HG03045 (cell line): ENCODE results near the gene PLD4.

Source experiments
- ATAC-seq: cut with Tn5 transposase; IDR thresholded peaks from one replicate; pipeline ENCODE4 v1.9.1; 2021; ENCODE audit warnings: mild to moderate bottlenecking, moderate library complexity; ENCODE audit not compliant: unreplicated experiment

PLD4 gene

DNA sequence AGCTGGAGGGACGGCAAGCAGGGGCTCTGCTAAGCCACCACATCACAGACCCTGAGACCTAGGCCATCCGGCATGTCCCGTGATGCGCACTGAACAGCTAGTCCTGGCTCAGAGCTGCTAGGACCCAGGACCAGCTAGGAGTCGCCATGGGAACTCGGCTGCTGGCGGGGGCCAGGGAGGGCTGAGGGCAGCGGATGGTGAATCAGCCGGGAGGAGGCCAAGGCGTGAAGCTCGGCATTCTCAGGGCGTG, 48.4 kb downstream of the PLD4 start:
- no peak for ATAC-seq

DNA sequence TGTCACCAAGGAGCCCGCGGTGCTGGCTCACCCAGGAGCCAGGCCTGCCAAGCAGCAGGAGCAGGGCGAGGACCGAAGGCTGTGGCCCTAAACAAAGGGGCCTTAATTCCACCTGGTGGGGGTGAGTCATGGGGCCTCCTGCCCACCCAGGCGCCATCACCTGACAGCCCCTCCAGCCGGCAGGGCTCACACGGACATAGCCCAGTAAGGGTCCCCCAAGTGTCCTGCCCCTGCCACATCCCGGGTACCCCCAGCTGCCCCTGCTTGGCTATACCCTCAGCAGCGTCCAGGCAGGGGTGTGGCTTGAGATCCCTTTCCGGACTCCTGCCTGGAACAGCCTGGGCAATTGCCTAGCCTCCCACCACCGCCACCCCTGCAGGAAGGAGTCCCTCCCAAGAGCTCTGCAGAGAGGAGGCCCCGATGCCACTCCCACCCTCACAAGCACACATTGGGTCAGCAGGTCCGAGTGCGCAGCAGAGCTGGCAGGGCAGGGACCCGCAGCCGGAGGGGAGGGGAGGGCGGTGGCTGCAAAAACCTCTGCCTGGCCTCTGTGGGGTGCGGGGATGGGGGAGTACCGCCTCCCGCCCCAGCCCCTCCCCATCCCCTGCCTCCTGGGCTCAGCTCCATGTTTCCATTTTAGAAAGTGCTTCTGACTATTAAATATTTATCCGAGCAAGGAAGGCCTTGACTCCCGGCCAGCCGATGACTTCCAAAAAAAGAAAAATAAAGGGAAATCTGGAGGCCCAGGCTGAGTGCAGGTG, 48.9 kb downstream of the PLD4 start:
- no peak for ATAC-seq

DNA sequence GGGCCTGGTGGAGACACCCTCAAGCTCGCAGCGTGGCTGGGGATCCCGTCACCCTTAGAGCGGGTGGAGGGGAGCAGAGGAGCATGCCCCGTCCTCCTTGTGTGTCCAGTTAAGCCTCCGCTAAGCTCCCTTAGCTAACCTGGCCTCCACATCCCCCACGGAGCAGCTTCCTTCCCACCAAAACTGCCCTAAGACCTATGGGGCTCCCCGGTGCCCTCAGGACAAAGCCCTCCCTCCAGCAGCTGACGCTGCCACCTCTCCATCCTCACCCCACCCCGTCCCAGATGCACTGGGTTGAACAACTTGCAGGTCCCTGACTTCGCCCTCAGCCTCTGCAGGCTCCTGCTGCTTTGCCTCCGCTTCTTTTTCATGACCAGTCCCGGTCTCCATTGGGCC, 49.5 kb downstream of the PLD4 start:
- ATAC-seq, result no peak

DNA sequence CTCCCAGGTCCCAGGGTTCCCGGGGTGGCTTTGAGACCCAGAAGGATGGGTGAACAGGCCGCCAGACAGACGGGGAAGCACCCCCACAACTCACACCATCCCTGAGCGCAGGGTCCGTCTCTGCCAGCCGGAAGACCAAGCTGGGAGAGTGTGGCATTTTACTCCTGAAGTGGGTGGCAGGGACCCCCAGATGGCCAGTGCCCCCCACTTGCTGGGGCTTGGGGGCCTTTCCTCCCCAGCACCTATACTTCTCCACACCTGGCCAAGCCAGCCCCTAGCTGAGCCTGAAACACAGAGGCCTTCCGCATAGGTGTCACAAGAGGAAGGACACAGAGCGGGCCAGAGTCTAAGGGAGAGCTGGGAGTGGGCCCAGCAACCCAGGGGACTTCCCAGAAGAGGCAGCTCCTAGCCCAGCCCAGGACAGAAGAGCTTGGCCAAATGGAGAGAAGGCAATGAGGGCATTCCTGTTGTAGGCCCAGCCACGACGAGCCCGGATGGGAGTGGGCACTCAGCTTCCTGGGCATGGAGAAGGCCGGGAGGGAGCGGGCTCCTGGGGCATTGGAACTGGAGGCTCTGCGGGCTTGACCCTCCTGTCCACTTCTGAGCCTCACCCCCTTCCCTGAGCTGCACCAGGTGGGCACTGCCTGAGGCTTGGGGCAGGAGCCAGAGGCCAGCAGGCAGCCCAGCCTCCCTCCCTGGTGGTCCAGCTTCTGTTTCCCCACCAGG, 50.1 kb downstream of the PLD4 start:
- no peak for ATAC-seq

DNA sequence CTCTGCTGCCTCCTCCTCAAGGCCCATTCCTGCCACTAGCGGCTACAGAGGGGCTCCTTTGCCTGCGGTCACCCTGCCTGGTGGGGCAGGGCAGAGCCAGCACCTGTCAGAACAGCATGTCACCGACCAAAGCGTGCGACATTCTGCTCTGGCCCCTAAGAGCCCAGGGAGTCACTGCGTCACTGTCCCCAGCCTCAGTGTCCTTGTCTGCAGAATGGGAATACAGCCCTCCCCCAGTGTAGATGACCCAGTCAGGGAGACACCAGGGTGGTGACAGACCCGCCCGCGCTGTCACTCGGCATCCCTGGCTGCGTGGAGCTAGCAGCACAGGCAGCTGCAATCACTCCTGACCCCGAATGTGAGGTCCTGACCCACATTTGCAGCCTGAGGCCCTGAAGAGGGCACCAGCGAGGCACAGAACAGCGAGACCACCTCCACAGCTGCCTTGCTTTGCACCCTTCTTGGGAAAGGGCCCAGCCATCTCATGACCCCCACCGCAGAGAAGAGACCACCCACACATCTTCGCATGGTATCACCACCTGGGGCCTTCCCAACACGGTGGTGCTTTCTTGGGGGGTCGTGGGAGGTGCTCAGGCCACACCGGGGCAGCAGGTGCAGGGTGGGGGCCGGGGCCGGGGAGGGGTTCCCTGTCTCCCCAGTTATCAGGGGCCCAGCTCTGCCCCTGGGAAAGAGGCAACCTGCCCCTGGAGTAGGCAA, 51.0 kb downstream of the PLD4 start:
- ATAC-seq, result no peak

DNA sequence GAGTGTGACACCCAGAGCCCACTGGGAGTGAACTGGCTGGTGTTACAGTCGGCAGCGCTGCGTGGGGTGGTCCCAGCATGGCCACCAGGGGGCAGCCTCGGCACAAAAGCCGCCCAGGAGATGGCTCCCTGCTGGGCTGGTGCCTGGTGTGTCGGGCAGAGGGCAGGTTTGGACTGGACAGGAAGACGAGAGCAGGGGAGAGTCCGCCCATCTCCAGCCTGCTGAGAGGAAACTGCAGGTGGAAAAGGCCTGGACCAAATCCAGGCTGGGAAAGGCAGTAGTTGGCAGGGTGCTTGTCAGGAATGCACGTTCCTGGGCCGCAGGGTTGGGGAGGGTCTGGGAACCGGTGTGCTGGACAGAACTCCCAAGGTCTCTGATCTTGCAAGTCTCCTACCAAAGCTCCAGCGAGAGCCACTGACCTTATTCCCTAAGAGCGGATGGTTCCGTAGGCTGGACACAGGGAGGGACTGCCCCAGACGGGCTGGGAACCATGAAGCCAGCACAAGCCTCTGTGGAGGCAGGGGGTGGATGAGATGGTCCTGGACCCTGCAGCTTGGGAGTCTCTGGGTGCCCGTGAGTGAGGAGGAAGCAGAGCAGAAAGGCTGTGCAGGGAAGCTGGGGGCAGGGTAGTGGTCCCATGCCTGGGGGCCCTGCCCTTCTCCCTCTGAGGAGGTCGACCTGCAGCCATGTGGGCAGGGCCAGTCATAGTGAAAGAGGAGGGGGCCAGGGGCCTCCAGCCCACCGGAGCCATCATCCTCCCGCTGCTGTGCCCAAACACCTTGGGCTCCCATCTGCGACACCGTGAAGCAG, 51.7 kb downstream of the PLD4 start:
- no peak for ATAC-seq

DNA sequence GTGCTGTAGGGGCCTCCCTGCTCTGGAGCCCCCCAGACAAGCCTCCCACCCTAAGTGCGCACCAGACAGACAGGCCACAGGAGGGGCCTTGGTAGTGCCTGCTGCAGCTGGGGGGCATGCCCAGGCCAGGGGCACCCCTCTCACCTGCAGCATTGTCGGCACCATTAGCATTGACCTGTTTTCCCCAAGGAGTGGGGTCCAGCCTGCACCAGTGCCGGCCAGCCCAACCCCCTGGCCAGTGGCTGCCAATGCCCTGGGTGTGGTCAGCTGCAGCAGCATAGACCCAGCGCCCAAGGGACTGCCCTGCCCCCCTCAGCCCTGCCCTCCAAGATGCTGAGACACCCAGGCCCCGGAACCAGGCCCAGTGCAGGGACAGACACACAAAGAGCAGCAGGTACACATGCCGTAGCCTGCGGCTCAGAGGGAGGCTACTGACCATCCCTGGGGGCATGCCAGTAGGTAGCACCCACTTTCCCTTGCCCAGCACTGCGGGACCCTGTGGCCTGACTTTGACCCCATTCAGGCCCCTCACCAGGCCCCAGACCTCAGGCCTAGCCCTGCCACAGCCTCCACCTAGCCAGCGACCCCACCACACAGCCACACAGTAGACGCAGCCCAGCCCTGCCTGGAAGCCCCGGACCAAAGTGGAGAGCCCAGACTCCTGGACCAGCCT, 52.5 kb downstream of the PLD4 start:
- ATAC-seq, result no peak

DNA sequence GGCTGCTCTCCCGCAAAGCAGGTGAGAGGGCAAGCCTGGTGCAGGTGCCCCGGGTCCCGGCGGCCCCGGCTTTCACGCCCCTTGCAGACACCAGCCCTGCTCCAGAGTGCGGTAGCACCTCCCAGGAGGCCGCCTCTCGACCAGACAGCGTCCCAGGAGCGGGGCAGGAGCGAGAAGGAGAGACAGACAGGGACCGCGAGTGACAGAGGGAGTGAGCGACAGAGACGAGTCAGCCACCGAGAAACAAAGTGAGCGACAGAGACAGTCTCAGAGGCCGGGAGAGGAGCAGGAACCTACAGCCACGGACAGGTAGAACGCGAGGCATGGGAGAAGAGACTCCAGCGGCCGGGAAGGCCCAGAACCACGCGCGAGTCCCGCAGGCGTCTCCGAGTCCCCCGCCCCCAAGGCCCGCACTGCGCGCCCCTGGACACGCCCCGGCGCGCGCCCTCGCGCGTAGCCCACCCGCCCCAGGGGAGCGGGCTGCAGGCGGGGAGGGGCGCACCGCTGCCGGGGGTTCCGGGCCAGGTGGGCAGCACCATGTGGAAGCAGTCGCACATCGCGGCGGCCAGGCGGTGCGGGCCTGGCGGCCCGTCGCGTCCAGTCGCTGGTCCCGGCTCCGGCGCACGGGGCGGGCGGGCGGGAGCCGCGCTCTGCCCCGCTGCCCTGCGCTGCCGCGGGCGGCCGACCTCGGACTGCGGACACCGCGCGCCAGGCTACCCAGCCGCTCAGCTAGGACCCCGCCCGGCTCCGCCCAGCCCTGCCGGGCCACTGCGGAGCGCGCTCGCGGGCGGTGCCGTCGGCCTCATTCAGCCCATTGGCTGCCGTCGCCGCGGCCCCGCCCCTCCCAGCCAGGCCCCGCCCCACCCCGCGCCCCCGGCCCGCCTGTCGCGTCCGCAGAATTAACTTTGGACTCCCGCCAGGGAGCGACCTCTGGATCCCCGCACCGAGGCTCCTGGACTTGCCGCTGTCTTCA, 53.3 kb downstream of the PLD4 start, which contains the start of gene AHNAK2:
AHNAK2 (minus strand) TSS at position 694 of the 973 bp plus-strand sequence; CDS start at position 557, 137 bp downstream.
- no peak for ATAC-seq

DNA sequence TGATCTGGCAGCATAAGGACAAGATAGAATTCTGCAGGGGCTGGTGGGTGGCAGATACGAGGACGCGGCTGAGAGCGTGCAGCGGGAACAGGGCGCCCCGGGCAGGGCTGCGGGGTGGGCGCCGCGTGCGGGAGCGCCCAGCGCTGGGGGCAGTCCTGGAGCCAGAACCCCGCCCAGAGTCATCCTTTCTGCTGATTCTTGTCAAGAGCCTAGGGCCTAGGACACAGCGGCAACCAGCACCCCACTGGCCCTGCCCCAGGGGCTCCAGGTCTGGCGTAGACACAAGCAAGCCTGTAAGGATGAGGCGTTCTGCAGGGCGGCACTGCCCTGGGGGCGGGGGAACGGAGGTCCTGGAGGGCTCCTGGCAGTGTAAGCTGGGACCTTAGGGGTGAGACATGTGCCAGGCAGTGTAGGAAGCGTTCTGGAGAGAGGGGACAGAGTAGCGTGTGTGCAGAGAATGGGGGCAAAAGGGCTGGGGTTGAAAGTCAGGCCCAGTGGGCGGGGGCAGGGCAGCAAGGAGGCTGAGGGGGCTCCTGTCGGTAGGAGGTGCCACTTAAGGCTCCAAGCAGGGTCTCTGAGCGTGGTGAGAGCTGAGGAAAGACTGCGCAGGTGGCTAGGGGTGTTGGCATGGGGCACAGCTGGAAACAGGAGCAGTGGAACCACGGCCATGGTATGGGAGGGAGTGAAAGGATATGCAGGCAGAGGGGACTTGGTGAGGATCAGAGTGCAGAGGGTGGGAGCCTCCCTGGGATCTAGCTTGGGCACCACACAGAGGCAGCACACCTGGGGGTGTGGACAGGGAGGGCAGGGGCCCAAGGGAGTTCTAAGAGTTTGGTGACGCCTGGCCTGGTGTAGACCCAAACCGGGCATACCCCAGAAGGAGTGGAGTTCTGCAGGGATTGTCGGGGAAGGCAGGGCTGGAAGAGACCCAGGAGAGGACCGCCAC, 54.3 kb downstream of the PLD4 start:
- ATAC-seq, result no peak

DNA sequence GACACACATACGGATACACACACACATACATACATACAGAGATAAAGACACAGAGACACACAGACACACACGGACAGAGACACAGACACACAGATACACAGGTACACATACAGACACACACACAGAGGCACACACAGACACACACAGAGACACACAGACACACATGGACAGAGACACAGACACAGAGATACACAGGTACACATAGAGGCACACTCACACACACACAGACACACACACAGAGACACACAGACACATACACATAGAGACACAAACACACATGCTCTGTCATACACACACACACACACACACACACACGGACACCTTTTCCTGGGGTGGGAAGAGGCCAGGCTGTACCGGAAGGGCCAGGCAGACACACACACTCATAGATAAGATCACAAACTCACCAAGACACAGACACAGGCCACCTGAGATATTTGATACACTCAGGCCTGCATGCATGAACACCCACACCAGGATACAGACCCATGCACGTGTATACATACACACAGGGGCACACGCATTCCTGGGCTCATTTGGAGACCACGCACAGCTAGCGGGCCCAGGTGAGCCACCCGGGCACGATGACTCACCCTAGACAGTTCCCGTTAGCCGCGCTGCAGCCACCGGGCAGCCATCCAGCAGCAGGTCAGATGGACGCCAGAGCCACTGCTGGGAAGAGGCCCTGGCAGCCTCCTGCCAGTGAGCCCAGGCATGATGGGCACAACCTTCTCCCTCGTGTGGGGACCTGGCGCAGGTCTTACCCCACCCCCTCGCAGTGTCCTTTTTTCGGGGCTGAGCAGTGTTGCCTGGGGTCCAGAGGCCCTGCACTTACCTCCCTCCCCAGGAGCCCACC, 55.3 kb downstream of the PLD4 start:
- no peak for ATAC-seq

DNA sequence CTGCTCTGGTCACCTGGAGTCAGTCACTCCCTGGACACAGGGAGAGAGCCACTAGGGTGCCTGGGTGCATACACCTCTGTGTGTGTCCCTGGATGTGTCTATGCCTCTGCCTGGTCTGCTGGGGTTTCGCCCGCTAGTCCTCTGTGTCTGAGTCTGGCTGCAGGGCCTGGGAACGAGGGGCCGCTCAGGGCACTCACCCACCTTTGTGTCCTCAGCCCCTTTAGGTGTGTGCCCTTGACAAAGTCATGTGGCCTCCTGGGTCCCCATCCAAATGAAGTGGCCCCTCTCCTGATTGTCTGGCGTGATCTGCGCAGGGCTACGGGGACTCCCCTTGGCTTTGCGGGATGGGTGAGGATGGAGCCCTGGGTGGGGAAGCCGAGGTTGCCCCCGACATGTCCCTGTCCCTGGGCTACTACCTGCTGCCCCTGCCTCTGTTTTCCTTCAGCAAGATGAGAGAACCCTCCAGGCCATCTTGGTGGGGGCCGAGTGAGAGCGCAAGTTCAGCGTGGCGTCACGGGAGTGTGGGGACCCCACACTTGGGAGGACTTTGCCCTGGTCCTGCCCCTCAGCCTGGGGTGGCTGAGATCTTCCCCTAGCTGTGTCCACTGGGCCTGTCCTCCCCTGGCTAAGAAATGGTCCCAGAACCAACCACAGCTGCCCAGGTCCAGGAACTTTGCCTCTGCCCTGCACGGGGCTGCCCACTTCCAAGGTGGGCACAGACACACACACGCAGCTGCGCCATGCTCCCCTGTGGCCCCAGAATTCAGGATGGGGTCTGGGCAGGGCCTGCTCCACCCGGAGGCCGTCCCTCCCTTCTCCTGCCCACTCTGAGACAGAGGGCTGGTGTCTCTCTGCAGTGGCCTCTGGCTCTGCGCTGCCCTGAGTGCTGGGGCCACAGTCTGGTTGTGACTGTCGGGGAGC, 56.2 kb downstream of the PLD4 start:
- no peak for ATAC-seq

DNA sequence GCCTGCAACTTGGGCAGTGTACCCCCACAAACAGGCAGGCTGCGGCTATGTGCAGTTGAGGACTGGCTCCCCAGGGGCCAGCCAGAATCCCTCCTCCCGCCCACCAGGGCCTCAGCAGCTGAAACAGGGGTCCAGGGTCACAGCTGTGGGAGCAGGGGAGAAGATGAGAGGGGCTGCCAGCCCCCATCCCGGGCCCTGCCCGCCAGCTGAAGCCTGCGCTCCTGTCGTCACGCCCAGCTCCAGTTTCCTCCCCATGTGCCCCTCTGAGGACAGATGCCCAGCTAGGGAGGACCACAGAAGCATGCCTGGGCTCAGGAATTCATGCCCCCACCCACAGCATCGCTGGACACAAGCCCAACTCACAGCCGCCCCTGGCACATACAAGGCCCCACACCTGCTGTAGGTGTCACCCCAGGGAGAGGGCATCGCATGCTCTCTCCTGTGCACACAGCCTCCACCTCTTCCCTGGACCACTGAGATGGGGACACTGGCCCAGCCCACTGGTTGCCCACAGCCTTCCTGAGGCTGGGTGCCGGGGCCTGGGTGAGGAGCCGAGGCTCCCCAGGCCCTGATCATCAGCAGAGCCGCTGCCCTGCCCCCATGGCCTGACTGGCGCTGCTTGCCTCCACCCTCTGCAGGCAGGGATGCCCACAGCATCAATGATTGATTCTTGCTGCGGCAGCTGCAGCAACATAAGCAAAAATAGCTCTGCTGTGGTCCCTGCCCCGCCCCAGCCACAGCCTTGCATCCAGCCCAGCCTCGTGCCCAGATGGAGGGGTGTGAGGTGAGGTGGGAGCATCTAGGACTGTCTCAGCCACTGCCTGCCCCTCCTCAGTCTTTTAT, 57.2 kb downstream of the PLD4 start:
- no peak for ATAC-seq

DNA sequence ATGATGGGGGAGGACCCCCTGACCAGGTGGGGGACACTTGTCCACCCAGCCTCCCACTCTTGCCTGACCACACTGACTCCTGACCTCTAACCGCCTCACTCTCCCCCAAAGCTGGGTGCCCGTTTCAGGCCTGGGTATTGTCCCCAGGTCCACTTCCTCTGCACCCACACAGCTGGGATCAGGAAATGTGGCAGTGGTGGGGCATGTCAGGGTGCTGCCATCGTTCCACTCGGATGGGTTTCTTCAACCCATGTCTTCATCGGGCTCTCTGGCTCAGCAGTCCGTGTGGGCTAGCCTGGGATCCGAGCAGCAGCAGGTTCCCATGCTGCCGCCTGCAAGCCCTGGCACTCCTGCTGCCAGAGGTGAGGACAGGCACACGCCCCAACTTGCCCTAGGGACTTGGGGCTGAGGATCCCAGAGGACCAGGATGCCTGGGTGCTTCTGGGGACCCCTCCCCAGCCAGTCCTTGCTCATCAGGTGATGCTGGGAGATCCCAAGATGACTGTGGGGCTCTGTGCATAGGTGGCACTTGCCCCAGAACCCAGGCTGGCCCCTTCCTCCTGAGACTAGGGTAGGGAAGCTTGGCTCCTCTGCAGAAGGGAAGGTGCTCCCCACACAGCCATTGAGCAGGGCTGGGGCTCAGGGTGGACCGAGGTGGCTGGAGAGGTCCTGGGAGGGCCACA, 58.0 kb downstream of the PLD4 start:
- ATAC-seq, result no peak
